Measurements from ENCODE around the gene SEC22C.

GRCh38 chr3:42578054-42578453 is 3.7 kb downstream of the SEC22C start:
- no peak for TF ChIP-seq POLR2AphosphoS5 (IDR thresholded peaks at IDR 0.05)
- TF ChIP-seq, protein P1, sequence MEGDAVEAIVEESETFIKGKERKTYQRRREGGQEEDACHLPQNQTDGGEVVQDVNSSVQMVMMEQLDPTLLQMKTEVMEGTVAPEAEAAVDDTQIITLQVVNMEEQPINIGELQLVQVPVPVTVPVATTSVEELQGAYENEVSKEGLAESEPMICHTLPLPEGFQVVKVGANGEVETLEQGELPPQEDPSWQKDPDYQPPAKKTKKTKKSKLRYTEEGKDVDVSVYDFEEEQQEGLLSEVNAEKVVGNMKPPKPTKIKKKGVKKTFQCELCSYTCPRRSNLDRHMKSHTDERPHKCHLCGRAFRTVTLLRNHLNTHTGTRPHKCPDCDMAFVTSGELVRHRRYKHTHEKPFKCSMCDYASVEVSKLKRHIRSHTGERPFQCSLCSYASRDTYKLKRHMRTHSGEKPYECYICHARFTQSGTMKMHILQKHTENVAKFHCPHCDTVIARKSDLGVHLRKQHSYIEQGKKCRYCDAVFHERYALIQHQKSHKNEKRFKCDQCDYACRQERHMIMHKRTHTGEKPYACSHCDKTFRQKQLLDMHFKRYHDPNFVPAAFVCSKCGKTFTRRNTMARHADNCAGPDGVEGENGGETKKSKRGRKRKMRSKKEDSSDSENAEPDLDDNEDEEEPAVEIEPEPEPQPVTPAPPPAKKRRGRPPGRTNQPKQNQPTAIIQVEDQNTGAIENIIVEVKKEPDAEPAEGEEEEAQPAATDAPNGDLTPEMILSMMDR (IDR thresholded peaks at IDR 0.05): no peak

All from breast epithelium (tissue), 3 donors.